Measurements from ENCODE around the gene NIPA2.

NIPA2 gene

DNA sequence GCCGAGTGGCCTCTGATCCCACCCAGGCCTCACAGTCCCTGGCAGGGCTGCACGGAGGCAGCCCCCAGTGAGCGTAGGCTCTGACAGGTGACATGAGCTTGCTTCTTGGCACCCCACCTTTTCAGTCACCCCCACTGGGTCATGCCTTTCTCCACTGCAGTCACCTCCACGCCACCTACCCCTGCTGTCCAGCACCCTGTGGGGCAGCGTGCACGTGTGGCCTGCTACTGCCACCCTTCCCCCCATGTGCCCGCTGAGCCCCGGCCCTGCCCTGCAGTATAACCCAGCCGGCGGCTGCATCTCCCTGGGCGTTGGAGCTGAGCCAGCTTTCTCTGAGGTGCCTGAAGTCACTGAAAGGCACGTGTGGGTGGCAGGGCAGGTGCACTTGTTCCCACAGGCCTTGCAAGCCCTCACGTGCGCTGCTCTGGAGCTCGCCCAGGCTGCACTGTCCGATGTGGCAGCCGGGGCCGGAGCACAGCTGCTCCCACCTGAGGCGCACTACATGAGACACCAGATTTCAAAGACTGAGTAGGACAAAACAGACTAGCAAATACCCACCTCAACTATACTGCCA lies 65.6 kb downstream of the NIPA2 start:
- DNase-seq = no peak

DNA sequence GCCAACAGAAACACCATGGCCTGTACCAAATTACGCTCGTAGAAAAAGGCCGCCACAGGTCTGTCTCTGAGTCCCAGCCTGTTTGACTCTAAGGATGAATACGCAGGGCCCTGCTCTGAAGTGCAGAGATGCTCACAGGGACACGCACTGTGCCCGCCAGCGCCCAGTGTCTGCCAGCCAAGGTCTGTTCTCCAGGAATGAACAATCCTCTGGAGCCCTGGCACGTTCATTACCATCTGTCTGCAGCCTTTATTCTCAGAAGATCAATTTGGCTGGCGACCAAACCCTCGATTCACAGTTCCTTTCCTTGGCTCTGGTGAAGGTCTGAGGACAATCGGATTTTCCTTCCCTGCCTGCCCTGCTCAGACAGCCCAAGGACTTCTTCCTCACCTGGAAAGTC lies 66.3 kb downstream of the NIPA2 start:
- DNase-seq = no peak

DNA sequence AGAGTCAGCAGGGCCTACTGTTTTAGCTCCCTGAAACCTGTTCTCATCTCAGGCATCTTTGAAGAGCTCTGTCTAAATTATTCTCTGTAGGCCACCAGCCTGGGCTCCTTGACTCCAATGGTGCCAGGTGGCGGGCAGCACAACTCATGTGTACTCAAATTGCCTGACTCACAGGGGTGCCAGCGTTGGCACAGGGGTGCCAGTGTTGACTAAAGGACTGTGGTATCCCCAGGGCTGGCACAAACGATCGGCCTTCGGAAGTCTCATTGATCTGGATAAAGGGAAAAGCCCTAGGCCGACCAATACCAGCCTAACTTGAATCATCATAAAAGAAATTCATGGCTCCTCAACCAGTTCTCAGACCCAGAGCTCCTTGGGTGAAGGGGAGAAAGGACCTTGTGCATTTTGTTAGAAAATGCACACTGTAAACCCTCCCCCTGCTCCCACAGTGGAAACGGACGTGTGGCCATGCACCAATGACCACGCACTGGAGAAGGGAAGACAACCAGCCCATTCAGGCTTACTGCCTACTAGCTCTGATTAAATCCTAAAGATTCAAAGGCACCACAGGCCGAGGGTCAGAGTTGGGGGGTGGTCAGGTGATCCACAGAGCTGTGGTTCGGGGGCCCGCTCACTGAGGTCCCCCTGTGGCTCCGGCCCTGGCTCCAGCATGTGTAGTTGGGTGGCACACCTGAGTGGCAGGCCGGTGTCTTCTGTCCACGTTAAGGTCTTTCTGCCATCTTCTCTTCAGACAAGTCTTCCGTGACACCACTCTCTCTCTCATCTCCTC lies 68.9 kb downstream of the NIPA2 start:
- DNase-seq = no peak

DNA sequence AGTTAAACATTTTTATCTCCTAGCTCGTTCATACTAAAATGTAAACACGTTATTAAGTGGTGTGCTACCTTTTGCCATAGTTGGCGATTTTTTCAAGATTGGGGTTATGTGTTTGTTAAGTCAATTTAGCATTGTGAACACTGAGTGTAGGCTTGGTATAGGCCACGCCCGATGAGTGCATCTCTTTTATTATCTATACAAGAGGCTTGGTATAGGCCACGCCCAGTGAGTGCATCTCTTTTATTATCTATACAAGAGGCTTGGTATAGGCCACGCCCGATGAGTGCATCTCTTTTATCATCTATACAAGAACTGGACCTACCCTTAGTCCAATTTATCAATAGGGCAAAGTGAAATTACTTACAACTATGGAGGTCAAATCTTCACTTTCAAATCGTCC lies 70.4 kb downstream of the NIPA2 start:
- DNase-seq = no peak

DNA sequence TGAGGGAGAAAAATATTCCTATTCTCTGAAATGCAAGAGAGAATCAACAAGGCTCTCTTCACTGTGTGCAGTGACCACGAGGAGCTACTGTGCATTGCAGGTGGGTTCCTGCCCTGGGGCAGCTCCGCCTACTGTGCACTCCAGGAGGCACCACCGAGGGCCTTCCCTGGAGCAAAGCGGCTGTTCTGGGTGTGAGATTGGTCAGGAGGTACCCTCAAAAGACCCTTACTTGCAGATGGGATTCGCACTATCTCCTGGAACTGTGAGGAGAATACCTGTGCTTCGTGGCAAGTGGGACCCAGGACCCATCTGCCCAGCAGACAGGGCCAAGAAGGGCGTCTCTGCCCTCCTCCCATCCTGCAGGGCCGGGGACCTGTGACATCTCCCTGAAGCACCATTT lies 72.8 kb downstream of the NIPA2 start:
- no peak for DNase-seq

DNA sequence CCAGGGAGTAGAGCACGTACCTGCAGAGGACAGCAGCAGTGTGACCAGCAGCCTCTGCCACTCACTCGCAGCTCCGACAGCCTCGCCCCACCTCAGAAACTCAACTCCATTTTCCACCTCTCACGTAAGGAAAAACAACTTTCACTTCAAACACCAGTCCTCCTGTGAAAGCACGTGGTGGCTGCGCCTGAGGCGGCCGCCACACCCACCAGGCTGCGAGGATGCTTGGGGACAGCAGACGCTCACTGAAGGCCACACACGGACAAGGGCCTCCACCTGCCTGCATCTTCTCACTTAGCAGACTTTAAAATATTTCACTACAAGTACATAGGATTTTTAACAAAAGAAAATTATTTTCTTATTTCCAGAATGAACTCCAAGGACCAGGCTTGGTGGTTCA lies 73.8 kb downstream of the NIPA2 start:
- no peak for DNase-seq

DNA sequence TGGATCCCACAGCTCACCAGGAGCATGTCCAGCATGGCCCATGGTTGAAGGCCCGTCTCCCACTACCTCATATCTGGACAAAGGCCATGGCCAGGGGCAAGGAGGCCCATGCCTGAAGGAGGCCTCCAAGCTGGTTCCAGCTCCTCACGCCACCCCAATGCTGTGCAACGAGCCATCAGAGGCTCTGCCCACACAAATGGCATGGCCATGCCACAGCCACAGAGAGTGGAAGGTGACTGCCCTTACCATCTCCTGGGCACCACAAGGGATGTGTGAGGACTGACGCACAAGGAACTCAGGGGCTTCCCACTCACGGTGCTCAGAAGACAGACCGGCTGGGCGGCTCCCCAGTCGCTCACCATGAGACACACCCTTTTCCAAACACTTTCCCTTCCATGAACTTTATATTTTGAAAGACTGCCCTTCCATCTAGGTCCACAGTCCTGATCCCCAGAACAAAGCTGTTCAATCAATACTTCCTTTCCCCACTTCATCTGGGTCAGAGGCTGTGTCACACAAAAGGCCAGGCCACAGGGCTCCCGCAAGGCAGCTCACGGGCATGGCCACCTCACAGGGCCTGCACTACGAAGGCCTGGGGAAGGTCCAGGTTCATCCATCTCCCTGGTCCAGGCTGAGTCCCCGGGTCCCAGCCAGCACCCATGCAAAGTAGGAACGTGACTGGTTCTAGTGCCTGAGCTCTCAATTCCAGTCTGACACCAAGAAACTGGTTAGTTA lies 75.3 kb downstream of the NIPA2 start:
- no peak for DNase-seq

DNA sequence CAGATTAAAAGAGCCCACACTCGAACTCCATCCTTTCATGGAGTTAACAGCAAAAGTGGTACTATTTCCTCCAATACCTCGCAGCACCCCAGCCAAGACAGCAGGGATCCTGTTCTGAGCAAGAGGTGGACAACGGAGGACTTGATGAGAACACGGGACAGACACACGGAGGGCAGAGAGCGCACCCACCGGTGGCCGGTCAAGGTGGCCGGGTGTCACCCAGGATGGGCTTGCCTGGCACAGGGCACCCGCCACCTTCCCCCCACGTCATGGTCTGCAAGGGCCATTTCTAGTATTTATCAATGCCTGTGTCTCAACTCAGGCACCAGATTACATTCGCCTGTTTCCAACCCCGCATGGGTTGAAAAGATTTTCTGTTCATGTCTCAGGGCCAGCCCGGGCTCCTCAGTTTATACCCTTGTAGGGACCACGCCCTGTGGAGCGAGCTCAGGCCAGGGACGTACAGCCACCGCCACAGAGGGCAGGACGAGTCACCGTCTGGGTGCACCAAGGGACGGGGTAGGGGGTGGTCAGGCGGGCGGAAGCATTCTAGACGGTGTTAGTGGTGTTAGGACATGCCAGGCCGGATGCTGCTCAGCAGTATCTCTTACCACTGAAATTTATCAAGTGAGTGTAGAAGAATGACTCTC lies 77.5 kb downstream of the NIPA2 start:
- no peak for DNase-seq

DNA sequence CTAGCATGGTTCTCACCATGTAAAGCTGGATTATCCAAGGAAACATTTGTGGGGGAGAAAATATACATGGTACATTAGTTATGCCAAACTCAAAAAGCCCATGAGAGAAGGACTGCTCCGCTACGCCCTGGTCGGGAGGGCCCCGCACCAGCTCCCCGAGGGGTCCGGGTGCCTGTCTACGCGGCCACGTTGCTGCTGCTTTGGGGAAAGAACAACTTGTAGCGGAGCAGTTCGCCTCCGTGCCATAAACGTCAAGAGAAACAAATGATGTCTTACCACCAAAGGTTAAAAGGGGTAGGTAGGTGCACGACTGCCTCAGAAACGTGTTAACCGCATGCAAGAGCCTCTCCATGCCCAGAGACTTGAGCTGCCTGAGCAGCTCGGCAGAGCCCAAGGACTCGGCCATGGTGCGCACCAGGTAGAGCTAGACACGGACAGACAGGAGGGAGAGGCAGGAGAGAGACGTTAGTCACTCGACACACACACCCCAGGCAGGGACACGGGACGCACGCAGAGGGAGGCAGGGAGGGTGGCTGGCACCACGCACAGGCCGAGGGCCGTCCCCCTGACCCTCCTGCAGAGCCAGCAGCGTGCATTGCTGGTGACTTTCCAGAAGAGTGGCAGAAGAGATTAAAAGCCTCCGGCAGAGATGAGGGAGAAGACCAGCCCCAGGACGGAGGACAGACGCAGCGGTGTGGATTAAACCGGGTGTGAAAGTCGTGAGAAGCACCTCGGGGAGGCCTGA lies 78.3 kb downstream of the NIPA2 start:
- no peak for DNase-seq

DNA sequence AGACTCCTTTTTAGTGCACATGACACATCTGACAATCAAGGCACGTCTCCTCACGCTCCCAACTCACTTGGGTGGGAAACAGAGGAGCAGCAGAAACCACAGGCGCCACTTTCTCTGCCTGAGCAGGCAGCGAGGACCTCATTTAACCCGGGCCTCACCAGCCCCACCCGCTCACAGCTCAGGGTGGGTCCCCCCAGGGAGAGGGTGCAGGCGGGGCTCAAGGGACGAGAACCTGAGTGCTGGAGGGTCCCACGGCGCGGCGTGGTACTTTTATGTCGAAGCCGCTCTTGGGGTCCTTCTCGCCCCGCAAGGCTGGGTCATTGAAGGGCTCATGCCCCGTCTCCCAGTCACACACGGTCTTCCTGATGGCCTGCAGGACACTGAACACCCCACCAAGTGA lies 79.1 kb downstream of the NIPA2 start:
- DNase-seq = no peak
